Activated CD4-positive, alpha-beta T cell treated with anti-CD3 and anti-CD28 coated beads for 4 hours (primary cell): ENCODE measurements around the gene MT2A.

Experiments
- DNase-seq, 2 donors: peaks; one replicate each; pipeline ENCODE4 v3.0.0-alpha.2; 2020

The MT2A gene

DNA sequence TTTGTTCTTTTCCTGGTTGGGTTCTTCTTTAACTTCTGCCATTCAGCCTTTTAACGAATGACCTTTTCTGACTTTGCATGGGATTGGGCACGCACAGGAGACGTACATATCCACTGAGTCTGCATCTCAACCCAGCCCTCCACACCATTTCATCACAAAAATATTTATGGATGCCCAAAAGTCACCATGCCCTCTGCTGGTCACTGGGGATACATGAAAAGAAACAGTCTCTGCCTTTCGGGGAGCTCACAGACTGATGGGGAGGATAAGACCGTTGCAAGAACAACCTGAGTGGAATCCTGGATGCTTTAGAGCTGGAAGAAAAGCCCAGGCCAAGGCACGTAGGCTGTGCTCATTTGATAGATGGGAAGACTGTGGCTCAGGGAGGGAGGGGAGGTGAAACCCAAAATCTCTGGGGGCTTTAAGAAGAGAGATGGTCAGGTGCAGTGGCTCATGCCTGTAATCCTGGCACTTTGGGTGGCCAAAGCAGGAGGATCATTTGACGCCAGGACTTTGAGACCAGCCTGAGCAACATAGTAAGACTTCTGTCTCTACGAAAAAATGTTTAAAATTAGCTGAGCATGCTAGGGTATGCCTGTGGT lies 7.9 kb upstream of the MT2A start:
- peak in 1 of 2 donors; percentile 16 for DNase-seq

DNA sequence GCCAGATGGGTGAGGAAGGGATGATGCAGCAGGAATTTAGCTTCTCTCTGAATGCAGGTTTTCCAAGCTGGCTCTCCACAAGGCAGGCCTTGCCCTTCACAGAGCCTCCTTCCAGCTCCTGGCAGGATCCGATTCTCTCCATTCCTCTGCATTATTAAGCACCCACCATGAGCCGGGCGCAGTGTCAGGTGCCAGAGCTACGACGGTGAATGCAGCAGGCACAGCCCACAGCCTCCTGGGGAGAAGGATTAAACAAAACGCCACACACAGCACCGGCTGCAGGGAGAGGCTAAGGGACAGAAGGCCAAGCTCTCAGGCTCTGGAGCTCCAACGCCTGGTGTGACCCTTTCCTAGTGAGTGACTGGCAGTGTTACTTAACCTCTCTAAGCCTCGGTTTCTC lies 7.1 kb upstream of the MT2A start:
- DNase-seq, result no peak

DNA sequence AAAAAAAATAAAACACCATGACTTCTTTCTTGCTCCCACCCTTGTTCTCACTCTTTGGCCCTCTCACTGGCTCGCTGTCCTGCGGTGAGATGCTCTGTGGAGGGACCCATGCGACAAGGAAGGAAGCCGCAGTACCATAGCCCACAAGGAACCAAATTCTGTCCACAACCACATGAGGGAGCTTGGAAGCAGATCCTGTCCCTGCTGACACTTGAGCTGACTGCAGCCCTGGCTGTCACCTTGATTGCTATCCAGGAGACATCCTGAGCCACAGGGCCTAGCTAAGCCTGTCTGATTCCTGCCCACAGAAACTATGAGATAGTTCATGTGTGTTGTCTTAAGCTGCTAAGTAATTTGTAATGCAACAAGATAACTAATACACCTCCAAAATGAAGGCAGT lies 4.8 kb upstream of the MT2A start:
- DNase-seq, result peak in 1 of 2 donors; percentile 11

DNA sequence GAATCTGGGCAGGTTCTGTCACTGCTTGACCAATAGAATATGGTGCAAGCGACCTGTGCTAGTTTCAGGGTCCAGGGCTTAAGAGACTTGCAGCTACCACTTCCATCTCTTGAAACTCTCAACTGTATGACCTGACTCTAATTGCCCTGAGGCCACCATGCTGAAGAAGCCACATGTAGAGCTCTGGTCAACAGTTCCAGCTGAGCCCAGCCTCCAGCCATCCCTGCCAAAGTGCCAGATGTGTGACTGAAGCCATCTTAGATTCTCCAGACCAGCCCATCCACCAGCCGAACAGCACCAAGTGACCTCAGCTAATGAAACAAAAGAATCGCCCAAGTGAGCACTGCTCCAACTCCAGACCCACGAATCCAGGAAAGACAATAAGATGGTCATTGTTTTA lies 3.4 kb upstream of the MT2A start:
- DNase-seq, result no peak

DNA sequence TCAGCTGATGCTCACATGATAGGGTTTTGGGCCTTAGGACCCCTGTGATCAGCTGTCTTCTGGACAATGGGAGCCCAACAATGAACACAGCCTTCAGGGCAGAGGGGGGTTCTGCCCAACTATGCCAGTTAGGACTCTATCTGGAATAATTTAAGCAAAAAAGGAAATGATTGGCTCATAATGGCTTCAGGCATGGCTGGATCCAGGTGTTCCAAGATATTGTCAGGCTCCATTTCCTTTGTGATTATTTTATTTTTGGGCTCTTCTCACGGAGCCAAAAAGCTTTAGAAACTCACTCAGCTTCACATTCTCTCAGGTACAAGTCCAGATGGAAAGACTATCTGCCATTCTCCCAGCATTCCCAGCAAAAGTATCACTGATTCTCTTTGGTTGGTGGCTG lies 2.9 kb upstream of the MT2A start:
- no peak for DNase-seq

DNA sequence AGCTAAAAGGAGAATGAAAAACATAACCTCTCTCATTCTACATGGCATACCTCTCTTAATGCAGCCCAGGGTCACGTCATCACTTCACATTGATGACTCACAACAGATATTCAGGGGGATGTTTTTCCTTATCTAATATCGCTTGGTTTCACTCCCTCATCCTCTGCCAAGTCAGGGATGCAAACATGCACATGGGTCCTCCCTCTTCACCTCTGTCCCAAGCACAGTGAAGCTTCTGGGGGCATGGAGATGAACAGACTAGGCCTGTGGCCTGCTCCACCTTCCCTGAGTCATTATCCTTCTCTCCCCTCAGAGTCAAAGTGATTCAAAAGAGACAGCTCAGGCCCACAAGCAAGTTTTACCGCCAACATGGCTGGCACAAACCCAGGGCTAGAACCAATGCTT lies 2.3 kb upstream of the MT2A start:
- no peak for DNase-seq

DNA sequence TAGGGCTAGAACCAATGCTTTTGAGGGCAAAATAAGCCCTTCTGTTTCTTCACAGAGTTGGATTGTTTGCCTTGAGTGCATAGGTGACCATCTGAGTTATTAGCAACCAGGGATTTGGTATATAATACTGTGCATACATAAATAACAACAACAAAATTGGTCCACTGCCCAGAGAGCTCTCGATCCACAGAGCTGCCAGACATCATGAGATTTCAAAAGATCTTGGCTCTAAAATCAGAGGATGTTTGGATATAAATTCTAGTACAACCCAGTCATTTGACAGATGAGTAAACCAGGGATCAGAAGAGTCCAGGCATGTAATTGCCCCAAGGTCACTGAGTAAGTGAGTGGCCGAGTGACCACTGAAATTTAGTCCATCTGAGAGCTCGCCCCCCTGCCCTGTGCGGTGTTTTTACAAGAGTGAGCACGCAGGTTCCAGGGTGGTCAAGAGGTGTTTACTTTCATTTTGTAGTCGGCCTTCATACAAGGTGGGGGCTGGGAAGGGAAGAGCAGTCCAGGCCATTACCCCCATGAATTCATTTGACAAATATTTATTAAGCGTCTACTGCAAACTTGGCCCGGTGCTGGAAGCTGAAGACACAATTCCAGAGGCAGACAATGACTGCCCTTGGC lies 1.8 kb upstream of the MT2A start:
- DNase-seq, result no peak

DNA sequence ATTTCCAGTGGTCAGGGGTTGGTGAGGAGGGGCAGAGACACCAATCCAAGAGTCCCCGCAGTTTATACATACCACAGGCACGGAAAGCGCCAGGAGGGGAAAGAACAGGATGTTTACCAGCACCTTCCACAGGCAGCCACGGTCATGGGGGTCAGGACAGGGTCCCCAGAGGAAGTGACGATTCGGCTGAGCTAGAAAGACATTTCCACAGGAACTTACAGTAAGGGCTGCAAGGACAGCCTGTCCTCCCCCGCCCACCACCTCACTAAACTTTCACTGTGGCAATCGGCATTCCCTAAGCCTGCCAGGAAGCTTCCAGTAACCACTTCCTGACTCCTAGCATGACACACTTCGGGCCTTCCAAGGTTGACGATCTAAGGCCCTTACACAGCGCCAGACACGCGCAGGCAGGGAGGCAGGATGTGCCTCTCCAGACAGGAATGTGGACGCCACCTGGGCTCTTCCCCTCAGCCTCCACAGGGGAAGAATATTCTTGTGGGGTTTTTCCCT lies 1.2 kb upstream of the MT2A start:
- no peak for DNase-seq

DNA sequence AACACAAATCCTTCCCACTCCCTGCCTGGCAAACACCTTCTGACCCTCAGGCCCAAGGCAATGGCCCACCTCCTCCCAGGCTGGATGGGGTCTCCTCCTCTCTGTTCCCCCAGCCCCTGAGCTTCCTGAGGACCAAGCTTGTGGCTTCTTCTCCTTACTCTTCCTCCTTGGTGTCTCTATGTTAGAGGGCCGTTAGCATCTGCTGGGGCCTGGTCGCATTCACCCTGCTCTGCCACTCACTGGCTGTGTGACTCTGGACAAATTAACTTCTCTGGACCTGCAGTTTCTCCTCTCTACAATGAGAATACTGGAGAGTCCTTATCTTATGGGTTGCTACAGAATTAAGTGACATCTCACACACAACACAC lies 725 bp upstream of the MT2A start:
- DNase-seq, result no peak

DNA sequence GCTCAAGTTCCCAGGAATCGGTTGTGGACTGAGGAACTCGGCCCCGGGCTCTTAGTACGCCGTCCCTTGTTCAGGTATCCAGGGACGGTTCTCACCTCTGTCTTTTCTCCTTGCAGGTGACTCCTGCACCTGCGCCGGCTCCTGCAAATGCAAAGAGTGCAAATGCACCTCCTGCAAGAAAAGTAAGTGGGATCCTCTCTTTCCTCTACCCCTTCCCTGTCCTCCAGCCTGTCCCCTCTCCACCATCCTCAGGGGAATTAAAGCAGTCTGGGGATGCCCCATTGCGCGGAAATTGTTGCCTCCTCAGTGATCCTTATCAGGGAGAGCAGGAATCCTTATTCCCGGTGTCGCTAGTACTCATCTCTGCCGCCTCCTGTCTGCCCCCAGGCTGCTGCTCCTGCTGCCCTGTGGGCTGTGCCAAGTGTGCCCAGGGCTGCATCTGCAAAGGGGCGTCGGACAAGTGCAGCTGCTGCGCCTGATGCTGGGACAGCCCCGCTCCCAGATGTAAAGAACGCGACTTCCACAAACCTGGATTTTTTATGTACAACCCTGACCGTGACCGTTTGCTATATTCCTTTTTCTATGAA lies 585 bp downstream of the MT2A start:
- no peak for DNase-seq

DNA sequence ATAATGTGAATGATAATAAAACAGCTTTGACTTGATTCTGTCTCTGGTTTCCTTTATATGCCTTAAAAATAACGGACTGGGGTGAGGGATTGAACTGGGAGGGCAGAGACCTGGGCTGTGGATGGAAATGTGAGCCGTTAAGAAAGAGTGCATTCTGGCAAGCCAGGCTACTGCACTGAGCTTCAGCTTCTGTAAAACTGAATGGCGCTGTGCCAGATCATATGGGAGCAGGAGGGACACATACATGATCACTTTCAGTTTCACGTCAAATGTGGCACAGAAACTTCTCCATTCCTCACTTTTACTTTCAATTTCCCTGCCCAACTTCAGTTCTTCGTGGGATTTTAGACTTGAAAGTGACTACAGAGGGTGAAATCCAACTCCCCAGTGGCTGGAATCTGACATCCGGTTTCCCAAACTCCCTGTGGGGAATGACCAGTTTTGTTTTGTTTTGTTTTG lies 1.1 kb downstream of the MT2A start:
- DNase-seq, result peak; percentile 77 to 79

DNA sequence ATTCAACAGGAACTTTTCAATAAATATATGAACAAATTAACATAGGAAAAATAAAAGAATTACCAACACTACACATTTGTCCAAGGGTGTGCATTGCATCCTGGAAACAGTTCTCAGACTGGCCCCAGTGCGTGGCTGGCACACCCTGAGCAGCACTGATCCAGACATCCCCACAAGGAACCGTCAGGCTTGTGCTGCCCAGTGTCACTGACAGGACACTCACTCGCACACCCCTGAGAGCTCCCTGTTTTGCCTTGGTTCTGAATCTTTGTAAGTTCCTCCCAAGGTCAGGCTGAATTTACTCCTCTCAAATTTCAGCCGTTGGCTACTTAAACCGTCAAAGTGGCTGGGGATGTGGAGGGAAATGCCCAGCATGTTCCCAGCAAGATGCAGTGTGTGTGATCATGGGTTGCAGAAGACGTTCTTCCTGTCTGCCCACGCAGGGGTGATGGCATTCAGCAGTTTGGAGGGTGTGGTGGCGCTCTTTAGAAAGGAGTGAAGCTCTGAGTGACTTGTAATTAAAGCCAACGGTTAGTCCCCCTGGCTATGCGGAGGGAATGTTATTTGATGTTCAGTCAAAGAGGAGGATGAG lies 1.7 kb downstream of the MT2A start:
- peak; percentile 83 for DNase-seq

DNA sequence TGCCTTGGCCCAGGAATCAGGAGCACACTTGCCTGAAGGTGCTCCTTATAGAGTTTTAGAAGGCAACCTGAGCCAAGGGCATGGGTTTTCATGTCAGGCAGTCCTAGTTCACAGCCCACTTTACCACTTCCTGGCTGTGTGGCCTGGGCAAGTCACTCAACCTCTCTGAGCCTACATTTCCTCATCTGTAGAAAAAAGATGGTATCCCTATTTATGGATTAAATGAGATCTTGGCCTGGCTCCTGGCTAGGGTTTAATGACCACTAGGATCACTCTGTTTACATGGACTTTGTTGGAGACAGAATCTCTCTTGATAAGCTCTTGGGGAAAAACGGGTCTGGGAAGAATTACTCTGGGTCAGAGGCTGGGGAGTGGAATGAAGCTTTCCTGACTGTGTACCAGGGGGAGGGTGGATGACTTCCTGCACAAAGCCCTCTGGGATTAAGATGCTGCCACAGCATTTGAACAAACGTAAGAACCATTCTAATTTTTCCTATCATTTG lies 2.3 kb downstream of the MT2A start:
- no peak for DNase-seq

DNA sequence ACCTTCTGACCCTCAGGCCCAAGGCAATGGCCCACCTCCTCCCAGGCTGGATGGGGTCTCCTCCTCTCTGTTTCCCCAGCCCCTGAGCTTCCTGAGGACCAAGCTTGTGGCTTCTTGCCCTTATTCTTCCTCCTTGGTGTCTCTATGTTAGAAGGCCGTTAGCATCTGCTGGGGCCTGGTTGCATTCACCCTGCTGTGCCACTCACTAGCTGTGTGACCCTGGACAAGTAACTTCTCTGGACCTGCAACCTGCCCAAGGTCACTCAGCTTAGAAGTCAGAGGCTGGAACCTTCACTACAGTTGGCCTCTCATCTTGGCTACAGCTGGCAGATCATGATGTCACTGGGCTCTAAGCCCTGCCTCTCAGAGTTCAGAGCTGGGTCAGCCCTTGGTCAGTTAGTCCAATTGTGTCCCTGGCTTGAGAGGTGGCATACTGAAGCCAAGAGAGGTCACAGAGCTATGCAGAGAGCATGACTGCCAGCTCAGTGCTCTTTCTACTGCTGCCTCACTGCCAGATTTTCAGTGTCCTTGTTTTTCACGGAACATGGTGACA lies 3.0 kb downstream of the MT2A start:
- DNase-seq, result no peak

DNA sequence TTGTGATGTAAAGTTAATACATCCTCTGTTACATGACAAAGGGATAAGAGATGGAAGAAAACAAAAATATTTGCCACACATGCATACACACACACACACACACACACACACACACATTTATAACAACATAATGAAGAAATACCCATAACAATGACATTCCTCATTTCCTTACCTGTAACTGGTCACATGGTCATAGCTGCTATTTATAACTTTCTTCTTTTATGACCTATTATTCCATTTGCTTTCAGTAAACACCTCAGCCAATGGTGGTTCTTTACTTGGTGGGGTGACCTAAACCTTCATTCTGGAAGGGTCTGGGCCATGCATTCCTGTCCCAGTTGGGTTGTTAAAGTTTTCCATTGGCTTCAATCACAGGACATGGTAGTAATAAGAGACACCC lies 5.3 kb downstream of the MT2A start:
- no peak for DNase-seq

DNA sequence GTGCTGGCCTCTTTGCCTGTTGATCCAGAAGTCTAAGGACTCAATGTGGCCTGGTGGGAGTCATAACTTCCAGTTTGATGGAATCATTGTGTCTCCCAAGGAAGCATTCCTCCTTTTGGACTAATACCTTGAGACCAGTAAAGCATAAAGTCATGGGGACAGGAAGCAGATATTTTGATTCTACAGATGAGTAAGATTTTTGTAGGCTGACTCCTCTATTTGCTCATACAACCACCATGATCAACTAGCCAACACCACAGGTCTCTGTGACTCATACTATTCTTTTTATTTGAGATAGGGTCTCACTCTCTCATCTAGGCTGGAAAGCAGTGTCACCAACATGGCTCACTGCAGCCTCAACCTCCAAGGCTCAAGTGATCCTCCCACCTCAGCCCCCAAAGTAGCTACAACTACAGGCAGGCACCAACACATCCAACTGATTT lies 6.2 kb downstream of the MT2A start:
- no peak for DNase-seq

DNA sequence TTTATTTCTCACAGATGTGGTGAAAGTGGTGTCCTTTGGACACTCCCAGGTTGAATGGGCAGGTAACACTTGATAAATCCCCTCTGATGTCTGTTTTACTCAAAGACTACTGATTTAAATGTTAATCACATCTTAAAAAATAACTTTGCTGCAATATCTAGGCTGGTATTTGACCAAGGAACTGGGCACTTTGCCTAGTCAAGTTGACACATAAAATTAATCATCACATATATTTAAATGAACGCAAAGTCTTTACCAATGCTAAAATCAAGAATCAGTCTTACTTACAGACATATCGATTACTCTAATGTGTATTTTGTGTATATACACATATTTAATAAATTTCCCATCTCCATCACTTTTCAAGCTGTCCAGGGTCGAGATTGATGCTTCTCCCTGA lies 7.0 kb downstream of the MT2A start:
- DNase-seq, result no peak

DNA sequence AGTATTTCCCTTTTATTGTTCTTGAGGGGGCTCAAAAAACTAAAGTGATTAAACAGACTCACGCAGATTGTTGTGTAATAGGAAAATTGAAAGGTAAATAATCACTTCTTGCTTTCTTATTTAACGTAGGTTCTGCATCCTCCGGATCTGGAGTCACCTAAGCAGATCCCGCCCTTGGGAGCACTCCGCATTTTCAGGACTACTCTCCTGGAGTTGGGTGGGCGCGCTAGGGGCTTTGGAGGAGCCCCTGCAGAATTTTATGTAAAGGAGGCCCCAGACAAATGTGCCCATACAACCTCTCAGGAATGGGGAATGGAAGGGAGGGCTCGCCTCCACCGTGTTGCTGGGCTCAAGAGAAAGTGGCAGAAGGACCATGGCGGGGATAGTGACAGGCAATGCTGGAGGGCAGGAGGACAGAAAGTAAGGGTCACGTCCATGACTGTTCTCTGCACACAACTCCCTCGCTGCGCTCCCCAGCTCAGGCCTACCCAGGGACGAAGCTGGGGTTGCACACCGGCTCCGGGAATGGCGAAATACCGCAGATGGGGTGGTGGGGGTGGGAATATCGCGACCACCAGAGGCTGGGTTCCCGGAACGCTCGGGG lies 8.3 kb downstream of the MT2A start:
- DNase-seq, result no peak

DNA sequence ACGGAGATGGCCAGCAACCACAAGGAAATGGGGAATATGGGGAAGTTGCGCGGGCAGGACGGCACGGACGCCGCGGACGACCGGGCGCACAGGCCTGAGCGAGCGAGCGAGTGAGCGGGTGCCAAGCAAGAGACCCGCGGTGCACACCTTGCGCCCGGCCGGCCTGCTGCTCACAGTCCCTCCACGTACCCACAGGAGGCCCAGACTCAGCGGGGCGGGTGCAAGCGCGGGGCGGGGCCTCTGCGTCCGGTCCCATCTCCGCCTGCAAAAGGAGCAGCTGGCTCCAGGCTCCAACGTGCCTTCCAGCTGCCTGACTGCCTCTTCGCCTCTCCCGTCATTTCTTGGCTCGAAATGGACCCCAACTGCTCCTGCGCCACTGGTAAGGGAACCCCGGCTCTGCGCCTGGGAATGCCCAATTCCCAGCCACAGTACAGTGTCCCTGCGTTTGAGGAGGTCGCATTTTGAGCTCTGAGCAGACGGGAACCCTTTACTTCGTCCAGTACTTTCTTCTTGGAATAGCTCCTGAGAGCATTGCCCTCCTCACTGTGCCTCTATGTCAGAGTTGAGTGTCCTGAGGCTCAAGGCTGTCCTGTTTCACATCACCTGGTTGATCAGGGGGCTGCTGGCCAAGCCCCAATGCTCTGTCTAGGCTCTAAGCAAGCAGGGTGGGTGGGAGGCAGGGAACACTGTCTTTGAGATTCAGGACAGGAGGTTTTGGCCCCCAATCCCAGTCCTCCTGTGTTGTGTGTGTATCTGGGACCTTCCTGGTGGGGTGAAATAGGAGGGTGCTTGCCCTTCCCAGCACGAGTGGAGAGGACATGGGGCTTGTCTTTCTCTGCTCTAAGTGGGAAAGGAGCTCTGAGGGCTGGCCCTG lies 9.1 kb downstream of the MT2A start:
- DNase-seq, result no peak

DNA sequence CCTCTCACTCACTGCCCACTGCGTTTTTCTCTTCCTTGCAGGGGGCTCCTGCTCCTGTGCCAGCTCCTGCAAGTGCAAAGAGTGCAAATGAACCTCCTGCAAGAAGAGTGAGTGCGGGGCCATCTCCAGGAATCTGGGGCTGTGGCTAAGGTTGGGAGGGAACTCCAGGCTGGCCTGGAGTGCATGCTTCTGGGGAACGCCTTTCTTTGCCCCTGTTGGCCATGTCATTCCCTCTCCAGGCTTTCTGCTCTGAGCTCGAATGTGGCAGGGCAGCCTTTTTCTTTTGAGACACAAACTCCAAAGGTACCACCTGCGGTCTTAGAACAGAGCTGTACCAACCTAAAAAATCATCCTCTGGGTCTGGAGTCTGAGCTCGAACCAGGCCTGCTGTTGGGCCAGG lies 9.8 kb downstream of the MT2A start:
- DNase-seq, result no peak

DNA sequence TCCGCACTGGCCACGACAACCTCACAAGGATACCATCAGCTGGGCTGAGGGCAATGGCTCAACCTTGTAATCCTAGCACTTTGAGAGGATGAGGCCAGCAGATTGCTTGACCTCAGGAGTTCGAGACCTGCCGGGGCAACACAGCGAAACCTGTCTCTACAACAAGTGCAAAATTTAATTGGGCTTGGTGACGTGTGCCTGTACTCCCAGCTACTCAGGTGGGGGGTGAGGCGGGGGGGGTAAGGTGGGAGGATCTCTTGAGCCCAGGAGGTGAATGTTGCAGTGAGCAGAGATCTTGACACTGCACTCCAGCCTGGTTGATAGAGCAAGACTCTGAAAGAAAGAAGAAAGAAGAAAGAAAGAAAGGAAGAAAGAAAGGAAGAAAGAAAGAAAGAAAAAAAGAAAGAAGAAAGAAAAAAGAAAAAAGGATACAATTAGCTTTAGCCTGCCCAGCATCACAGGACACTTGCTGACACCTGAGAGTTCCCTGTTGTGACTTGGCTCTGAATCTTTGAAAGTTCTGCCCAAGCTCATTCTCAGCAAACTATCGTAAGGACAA lies 12.0 kb downstream of the MT2A start:
- no peak for DNase-seq
